Cardiac muscle cell (in vitro differentiated cells and primary cell): ENCODE data around the gene PDZRN4. TPM values are rescaled to one million over a fixed set of nuclear protein-coding genes. Genes with fewer than 3 reads are reported as not detected.
A peak's percentile ranks its signal among the peaks of the same experiment; 100 is the strongest.

Source experiments
- DNase-seq, 2 donors: peaks; one replicate each; pipeline versions ENCODE4 v3.0.0 to v3.0.0-alpha.2; 2010 to 2017; ENCODE audit warnings: low read depth in 1 of 2, low spot score in 1 of 2
- H3K27ac ChIP-seq: fragments of 200-600 bp; sonication (generic); 2 replicates; pipeline ENCODE4 v1.5.1; 2016
- H3K27me3 ChIP-seq: fragments of 200-600 bp; sonication (generic); 2 replicates; pipeline ENCODE4 v1.6.0; 2016; ENCODE audit warnings: control low read depth
- H3K36me3 ChIP-seq: fragments of 200-600 bp; sonication (generic); 2 replicates; pipeline ENCODE4 v1.5.1; 2016; ENCODE audit warnings: control low read depth
- H3K4me1 ChIP-seq: fragments of 200-600 bp; sonication (generic); 2 replicates; pipeline ENCODE4 v1.8.1; 2017; ENCODE audit warnings: low read depth, mild to moderate bottlenecking, mixed run types
- H3K4me3 ChIP-seq: fragments of 200-600 bp; sonication (generic); 2 replicates; pipeline ENCODE4 v1.5.1; 2016; ENCODE audit warnings: mild to moderate bottlenecking
- H3K9me3 ChIP-seq: fragments of 200-600 bp; sonication (generic); 2 replicates; pipeline ENCODE4 v1.5.1; 2017; ENCODE audit warnings: low read depth, mild to moderate bottlenecking, control low read depth
- CTCF ChIP-seq: IDR thresholded peaks from 2 replicates; pipeline ENCODE4 v1.5.1; 2012; ENCODE audit warnings: low read depth, mild to moderate bottlenecking, low read length
- polyA plus RNA-seq: library from polyadenylated mRNA; unstranded; fragments of >200 nt; fragmentation: Nextera tagmentation; extraction: Ambion mirVana; gene quantifications from 2 replicates; pipeline ENCODE4 v1.2.1, GENCODE V29; 2016
- total RNA-seq: library from RNA; depleted of rRNA; stranded (reverse); fragments of >200 nt; gene quantifications from 2 replicates; pipeline ENCODE4 v1.2.3, GENCODE V29; 2016

Gene PDZRN4
- total RNA-seq (4.9 and 5.0 TPM in 2 replicates), polyA plus RNA-seq (2.9 and 4.4 TPM in 2 replicates)

- Histone ChIP-seq H3K27me3 (peaks cover 43% of the 10 kb centered on the region), H3K4me1 (peaks cover 5% of the 10 kb centered on the region), H3K4me3 (peak within 1 kb of the TSS; percentile 57), H3K36me3 (no peaks in the 10 kb centered on the region), H3K27ac (no peak within 1 kb of the TSS), H3K9me3 (no peaks in the 10 kb centered on the region)
- DNase-seq, result peak; percentile 2 to 58
- no peak for TF ChIP-seq CTCF
Measured at GRCh38 chr12:41188058-41188840, at the start of gene PDZRN4. Gene PDZRN4 (plus strand): TSS chr12:41188320.

- Histone ChIP-seq H3K4me3 (no peak overlapping the region), H3K27me3 (no peaks in the 10 kb centered on the region), H3K27ac (no peak overlapping the region), H3K36me3 (no peaks in the 10 kb centered on the region), H3K9me3 (no peaks in the 10 kb centered on the region), H3K4me1 (peaks cover 15% of the 10 kb centered on the region)
- no peak for TF ChIP-seq CTCF
- DNase-seq, result no peak
Measured at GRCh38 chr12:41140117-41140516, 48.0 kb upstream of the PDZRN4 start.

GRCh38 chr12:41141104-41141503, 47.0 kb upstream of the PDZRN4 start:
- Histone ChIP-seq H3K4me3 (no peak overlapping the region), H3K27me3 (no peaks in the 10 kb centered on the region), H3K4me1 (peaks cover 15% of the 10 kb centered on the region), H3K36me3 (no peaks in the 10 kb centered on the region), H3K27ac (no peak overlapping the region), H3K9me3 (no peaks in the 10 kb centered on the region)
- no peak for TF ChIP-seq CTCF
- DNase-seq, result no peak

GRCh38 chr12:41142376-41142775, 45.7 kb upstream of the PDZRN4 start:
- Histone ChIP-seq H3K4me1 (peaks cover 15% of the 10 kb centered on the region), H3K27me3 (no peaks in the 10 kb centered on the region), H3K9me3 (no peaks in the 10 kb centered on the region), H3K36me3 (no peaks in the 10 kb centered on the region), H3K27ac (no peak overlapping the region), H3K4me3 (no peak overlapping the region)
- TF ChIP-seq CTCF, result no peak
- no peak for DNase-seq

- DNase-seq, result no peak
- no peaks in the 10 kb centered on the region for H3K36me3 ChIP-seq
- H3K27ac ChIP-seq, result no peak overlapping the region
- H3K4me3 ChIP-seq, result no peak overlapping the region
- no peak for TF ChIP-seq CTCF
- no peaks in the 10 kb centered on the region for H3K27me3 ChIP-seq
- H3K4me1 ChIP-seq, result no peaks in the 10 kb centered on the region
- H3K9me3 ChIP-seq, result no peaks in the 10 kb centered on the region
Measured at GRCh38 chr12:41151793-41152192, 36.3 kb upstream of the PDZRN4 start.
